ENCODE data around the gene SLC1A4. TPM values are rescaled to one million over a fixed set of nuclear protein-coding genes. Genes with fewer than 3 reads are reported as not detected.

The SLC1A4 gene
- total RNA-seq, 4 donors from 2014 or later = 5.9 to 18.7 (median 9.1) TPM

DNA sequence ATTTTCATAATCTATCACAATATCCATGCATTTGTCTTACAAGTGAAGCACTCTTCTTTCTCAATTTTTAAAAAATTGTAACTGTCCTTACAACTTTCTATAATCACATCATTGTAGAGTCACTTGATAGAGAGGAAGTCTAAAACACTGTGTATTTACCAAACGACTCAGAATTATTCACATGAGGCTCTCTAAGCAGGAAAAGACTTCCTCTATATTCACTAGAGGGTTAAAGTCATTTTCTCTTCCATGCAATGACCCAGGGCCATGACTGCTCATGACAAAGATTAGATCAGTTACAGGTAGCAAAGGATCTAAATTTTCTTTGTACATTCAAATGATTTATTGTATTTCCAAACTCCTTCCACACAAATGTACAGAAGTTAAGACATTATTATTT, 9.0 kb upstream of the SLC1A4 start:
- 0 to 51% methylated on average over 1 of the region's 1 CpG for WGBS, 2 donors (ENCODE audit: low coverage in 1 of 2)
- Histone ChIP-seq H3K36me3 (no peaks in the 10 kb centered on the region), H3K4me3 (no peak overlapping the region), H3K27me3 (no peaks in the 10 kb centered on the region), H3K4me1 (peaks cover 0 to 2% (median 0%) of the 10 kb centered on the region in 4 donors), H3K9me3 (no peaks in the 10 kb centered on the region), H3K27ac (no peak overlapping the region)
- no peak for DNase-seq
- TF ChIP-seq, protein P1, sequence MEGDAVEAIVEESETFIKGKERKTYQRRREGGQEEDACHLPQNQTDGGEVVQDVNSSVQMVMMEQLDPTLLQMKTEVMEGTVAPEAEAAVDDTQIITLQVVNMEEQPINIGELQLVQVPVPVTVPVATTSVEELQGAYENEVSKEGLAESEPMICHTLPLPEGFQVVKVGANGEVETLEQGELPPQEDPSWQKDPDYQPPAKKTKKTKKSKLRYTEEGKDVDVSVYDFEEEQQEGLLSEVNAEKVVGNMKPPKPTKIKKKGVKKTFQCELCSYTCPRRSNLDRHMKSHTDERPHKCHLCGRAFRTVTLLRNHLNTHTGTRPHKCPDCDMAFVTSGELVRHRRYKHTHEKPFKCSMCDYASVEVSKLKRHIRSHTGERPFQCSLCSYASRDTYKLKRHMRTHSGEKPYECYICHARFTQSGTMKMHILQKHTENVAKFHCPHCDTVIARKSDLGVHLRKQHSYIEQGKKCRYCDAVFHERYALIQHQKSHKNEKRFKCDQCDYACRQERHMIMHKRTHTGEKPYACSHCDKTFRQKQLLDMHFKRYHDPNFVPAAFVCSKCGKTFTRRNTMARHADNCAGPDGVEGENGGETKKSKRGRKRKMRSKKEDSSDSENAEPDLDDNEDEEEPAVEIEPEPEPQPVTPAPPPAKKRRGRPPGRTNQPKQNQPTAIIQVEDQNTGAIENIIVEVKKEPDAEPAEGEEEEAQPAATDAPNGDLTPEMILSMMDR (IDR thresholded peaks at IDR 0.05) = no peak
- no peak for TF ChIP-seq EP300 (IDR thresholded peaks at IDR 0.05; ENCODE audit: low read depth)
- TF ChIP-seq POLR2AphosphoS5 (IDR thresholded peaks at IDR 0.05) = no peak
- TF ChIP-seq POLR2A (IDR thresholded peaks at IDR 0.05) = no peak
- in situ Hi-C loops (cut with MboI; ENCODE audit: low pct_ligation_motif_present in 1 of 4, low pct_unique_long_range_greater_than_20kb in 1 of 4, low sequenced_read_pairs in 3 of 4) (no loop called here), intact Hi-C loops (cut with DNase I; ENCODE audit: low total_unique reads) (no loop called here)

DNA sequence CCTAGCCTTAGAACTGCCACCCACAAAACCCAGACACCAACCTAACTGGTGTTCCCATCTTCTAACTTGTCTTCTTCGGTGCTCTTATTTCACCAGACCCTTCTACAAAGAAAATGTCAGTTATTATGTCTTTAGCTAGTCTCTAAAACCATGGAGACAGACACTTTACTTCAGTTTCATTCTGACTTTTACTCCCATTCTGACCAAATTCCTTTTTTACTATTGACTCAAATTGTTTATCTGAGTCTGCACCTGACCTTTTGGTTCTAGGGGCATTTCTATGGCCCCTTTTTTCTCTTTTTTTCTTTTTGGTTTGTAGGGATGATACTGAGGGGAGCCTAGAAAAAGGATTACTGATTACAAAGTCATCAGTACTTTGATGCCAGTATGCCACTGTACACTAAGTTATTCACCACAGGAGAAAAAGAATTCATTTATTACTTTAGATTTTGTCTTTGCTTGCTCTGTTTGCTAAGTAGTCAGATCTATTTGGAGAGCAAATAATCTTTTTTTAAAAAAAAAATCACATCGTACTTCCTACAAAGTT, 6.8 kb upstream of the SLC1A4 start:
- no peaks in the 10 kb centered on the region for H3K36me3 ChIP-seq
- WGBS, 2 donors (ENCODE audit: low coverage in 1 of 2) = 50 to 56% methylated on average over 2 of the region's 2 CpGs
- intact Hi-C loops (cut with DNase I; ENCODE audit: low total_unique reads) = no loop called here

DNA sequence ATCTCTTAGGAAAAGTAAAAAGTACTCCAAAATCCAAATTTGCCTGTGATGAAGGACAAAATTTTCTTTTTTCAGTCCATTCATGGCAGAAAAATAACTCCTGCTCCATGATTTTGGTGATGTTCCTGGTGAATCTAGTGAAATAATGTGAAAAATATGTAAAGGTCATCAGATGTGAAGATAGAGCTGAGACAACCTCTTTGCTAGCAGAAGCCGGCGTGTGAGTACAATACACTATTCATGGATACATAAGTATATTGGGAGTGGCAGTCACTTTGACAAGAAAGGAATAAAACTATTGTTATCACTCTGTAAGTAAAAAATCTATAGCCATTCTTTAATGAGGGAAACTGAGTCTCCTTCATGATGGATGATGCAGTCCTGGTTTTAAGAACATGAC, 6.3 kb upstream of the SLC1A4 start:
- WGBS, 2 donors (ENCODE audit: low coverage in 1 of 2) = 65 to 67% methylated on average over 2 of the region's 2 CpGs
- DNase-seq = no peak
- H3K4me3 ChIP-seq = no peak overlapping the region
- intact Hi-C loops (cut with DNase I; ENCODE audit: low total_unique reads) (no loop called here), in situ Hi-C loops (cut with MboI; ENCODE audit: low pct_ligation_motif_present in 1 of 4, low pct_unique_long_range_greater_than_20kb in 1 of 4, low sequenced_read_pairs in 3 of 4) (no loop called here)
- H3K36me3 ChIP-seq = no peaks in the 10 kb centered on the region
- no peaks in the 10 kb centered on the region for H3K27me3 ChIP-seq
- H3K4me1 ChIP-seq = peaks cover 0 to 10% (median 8%) of the 10 kb centered on the region in 4 donors
- H3K27ac ChIP-seq = no peak overlapping the region
- no peaks in the 10 kb centered on the region for H3K9me3 ChIP-seq
- no peak for TF ChIP-seq POLR2AphosphoS5 (IDR thresholded peaks at IDR 0.05)
- no peak for TF ChIP-seq POLR2A (IDR thresholded peaks at IDR 0.05)
- TF ChIP-seq, protein P1 (IDR thresholded peaks at IDR 0.05) = no peak
- TF ChIP-seq EP300 (IDR thresholded peaks at IDR 0.05; ENCODE audit: low read depth) = no peak

More for the DNA sequence above, 6.8 kb upstream of the SLC1A4 start:
- no peak for DNase-seq
- peaks cover 0 to 5% (median 2%) of the 10 kb centered on the region in 4 donors for H3K4me1 ChIP-seq
- no peak overlapping the region for H3K4me3 ChIP-seq
- no peaks in the 10 kb centered on the region for H3K9me3 ChIP-seq
- no peak overlapping the region for H3K27ac ChIP-seq
- in situ Hi-C loops (cut with MboI; ENCODE audit: low pct_ligation_motif_present in 1 of 4, low pct_unique_long_range_greater_than_20kb in 1 of 4, low sequenced_read_pairs in 3 of 4) = no loop called here
- TF ChIP-seq POLR2AphosphoS5 (IDR thresholded peaks at IDR 0.05) (no peak), EP300 (IDR thresholded peaks at IDR 0.05; ENCODE audit: low read depth) (no peak), POLR2A (IDR thresholded peaks at IDR 0.05) (no peak)
- TF ChIP-seq, protein P1 (IDR thresholded peaks at IDR 0.05) = no peak
- H3K27me3 ChIP-seq = no peaks in the 10 kb centered on the region

DNA sequence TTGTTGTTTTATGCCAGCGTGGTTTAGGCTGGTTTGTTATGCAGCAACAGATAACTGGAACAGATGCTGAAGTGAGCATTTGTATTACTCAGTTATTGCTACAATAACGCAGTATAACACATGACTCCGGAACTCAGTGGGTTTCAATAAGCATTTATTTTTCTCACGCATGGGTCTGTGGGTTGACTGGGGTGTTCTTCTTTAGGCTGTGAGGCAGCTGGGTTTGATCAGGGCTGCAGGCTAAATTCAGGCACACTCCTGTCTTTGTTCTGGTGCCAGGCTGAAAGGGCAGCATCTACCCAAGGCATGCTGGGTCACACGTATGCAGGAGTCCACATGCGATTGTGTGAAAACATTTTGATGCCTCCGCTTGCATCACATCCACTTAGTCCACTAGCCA, 3.8 kb upstream of the SLC1A4 start:
- no peaks in the 10 kb centered on the region for H3K36me3 ChIP-seq
- no peak overlapping the region for H3K4me3 ChIP-seq
- in situ Hi-C loops (cut with MboI; ENCODE audit: low pct_ligation_motif_present in 1 of 4, low pct_unique_long_range_greater_than_20kb in 1 of 4, low sequenced_read_pairs in 3 of 4) = no loop called here
- H3K27ac ChIP-seq = no peak overlapping the region
- intact Hi-C loops (cut with DNase I; ENCODE audit: low total_unique reads) = loop anchor here (5.0 kb wide), 1 partner anchor 333 kb away; the partner anchor contains the start of gene SERTAD2
- WGBS, 2 donors (ENCODE audit: low coverage in 1 of 2) = 77 to 93% methylated on average over 5 to 7 of the region's 7 CpGs
- TF ChIP-seq, protein P1 (IDR thresholded peaks at IDR 0.05) = no peak
- TF ChIP-seq EP300 (IDR thresholded peaks at IDR 0.05; ENCODE audit: low read depth) = no peak
- no peak for TF ChIP-seq POLR2AphosphoS5 (IDR thresholded peaks at IDR 0.05)
- no peak for TF ChIP-seq POLR2A (IDR thresholded peaks at IDR 0.05)
- no peaks in the 10 kb centered on the region for H3K9me3 ChIP-seq
- H3K27me3 ChIP-seq = no peaks in the 10 kb centered on the region
- DNase-seq = no peak
- H3K4me1 ChIP-seq = peaks cover 3 to 26% (median 18%) of the 10 kb centered on the region in 4 donors

All from transverse colon (tissue), 4 donors.